Measurements from ENCODE around the gene FCN2.

Gene FCN2

DNA sequence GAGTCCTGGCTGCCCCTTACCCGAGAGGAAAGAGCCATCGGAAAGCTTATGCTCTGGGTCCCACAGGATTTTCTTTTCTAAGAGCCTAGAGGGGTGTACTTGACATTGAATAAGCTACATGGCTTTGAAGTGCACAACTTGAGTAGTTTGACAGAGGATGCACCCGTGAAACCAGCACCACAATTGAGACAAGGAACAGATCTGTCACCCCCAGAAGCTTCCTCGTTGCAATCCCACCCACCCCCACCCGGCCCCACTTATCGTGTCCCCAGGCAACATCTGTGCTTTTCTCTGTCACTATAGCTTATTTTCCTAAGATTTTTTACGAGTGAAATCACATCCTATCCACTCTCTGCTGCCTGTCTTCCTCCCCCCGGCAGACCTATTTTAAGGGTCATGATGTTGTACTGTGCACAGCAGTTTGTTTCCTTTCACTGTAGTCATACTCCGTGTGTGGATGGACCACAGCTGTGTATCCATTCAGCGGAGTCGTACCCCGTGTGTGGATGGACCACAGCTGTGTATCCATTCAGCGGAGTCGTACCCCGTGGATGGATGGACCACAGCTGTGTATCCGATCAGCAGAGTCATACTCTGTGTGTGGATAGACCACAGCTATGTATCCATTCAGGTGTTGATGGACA, 8.8 kb upstream of the FCN2 start:
- DNase-seq (ENCODE audit: low spot score): no peak
- H3K27ac ChIP-seq: no peak overlapping the region
- no peak for TF ChIP-seq CTCF (conservative IDR thresholded peaks at IDR 0.05; ENCODE audit: low read depth)
- ChIA-PET CTCF (interaction anchor here (0.6 kb wide), 1 partner anchor 1146 kb away, joined by 3 read pairs; no protein-coding TSS in a partner anchor), POLR2A (ENCODE audit: low non-redundant PET) (no interaction called here)

GRCh38 chr9:134872482-134873231, 8.0 kb upstream of the FCN2 start:
- no peak for TF ChIP-seq CTCF (conservative IDR thresholded peaks at IDR 0.05; ENCODE audit: low read depth)
- POLR2A ChIA-PET (ENCODE audit: low non-redundant PET): no interaction called here

GRCh38 chr9:134875371-134875770, 5.2 kb upstream of the FCN2 start:
- no peak for TF ChIP-seq CTCF (conservative IDR thresholded peaks at IDR 0.05; ENCODE audit: low read depth)
- H3K27ac ChIP-seq: no peak overlapping the region
- ChIA-PET CTCF (no interaction called here), POLR2A (ENCODE audit: low non-redundant PET) (no interaction called here)
- DNase-seq (ENCODE audit: low spot score): no peak

More at GRCh38 chr9:134872482-134873231, 8.0 kb upstream of the FCN2 start:
- H3K27ac ChIP-seq: no peak overlapping the region
- DNase-seq (ENCODE audit: low spot score): no peak
- CTCF ChIA-PET: no interaction called here

DNA sequence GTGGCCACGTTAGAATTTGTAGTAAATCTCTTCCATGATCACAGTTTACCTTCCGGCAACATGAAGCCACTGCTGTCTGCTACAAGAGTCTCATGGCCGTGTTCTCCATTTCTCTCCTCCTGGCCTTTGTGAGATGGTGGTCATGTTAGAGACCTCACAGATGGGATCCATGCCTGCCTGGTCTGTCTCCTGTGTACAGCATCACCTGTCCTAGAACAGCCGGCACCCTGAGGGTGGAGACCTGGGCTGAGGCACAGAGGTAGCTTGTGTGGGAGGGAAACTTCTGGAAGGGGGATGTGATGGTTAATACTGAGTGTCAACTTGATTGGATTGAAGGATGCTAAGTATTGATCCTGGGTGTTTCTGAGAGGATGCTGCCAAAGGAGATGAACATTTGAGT, 3.1 kb upstream of the FCN2 start:
- no peak overlapping the region for H3K27ac ChIP-seq
- POLR2A ChIA-PET (ENCODE audit: low non-redundant PET): no interaction called here
- DNase-seq (ENCODE audit: low spot score): no peak
- CTCF ChIA-PET: no interaction called here
- no peak for TF ChIP-seq CTCF (conservative IDR thresholded peaks at IDR 0.05; ENCODE audit: low read depth)

DNA sequence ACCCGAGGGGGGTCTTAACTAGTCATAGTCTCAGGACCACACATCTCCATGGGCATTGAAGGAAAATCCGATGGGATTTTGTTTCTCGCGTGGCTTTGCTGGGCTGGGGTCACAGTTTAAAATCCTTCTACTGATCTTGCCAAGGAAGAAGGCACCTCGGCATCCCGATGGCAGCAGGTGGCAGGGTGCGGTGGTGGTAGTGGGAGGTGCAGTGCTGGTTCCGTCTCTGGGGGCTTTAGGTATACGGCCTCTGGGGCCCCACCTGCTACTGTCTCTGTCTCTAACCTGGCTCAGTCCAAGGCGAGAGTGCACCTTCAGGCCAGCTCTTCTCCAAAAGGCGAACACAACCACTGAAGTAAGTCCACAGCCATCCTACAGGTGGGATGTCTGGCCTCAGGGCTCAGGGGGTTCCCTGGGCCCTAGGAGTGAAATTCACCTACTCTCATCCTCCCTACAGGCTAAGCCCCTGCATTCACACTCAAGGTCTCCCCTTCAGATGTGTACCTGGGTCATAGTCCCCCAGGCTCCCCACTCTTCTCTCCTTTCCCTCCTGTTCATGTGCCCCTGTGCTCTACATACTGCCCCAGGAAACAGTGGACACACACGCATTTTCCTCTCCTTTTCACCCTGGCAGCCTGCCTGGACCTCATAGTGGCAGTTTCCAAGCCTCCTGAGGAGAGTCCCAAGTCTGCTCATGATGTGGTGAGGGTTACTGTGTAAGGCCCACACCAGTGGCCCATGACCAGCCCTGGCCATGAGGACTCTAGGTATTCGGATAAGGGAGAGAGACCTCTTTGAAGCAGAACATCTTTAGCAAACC, 736 bp upstream of the FCN2 start:
- ChIA-PET POLR2A (ENCODE audit: low non-redundant PET) (no interaction called here), CTCF (no interaction called here)
- no peak overlapping the region for H3K27ac ChIP-seq
- no peak for TF ChIP-seq CTCF (conservative IDR thresholded peaks at IDR 0.05; ENCODE audit: low read depth)
- no peak for DNase-seq (ENCODE audit: low spot score)

DNA sequence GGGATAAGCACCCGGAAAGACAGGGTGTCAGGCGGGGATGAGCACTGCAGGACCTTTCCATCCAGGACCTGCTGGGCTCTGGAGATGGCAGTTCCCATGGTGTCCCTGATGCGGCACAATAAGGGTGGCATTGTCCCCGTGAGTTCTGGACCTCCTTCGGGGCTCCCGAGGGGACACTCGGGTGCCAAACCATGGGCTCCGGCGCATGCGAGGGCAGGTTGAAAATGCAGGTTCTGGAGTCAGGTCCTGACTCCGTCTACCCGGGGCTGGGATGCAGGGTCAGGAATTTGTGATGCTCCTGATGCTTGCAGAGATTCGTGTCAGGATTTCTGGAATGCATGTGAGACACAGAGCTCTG, 682 bp downstream of the FCN2 start:
- no peak overlapping the region for H3K27ac ChIP-seq
- DNase-seq (ENCODE audit: low spot score): no peak
- ChIA-PET POLR2A (ENCODE audit: low non-redundant PET) (no interaction called here), CTCF (no interaction called here)
- no peak for TF ChIP-seq CTCF (conservative IDR thresholded peaks at IDR 0.05; ENCODE audit: low read depth)
